Spleen (tissue), 3 donors: ENCODE data around the gene SIPA1L3.

ENCODE experiments used
- POLR2A ChIP-seq, 3 donors: fragments of 450-650 bp; IDR thresholded peaks; one replicate each; pipeline ENCODE4 v1.5.1; 2017; ENCODE audit warnings: antibody characterized with exemption in 3 of 3, mild to moderate bottlenecking in 1 of 3
- POLR2AphosphoS5 ChIP-seq, 3 donors: sonication (generic); formaldehyde crosslinking; IDR thresholded peaks; one replicate each; pipeline ENCODE4 v1.5.1; 2017; ENCODE audit warnings: antibody characterized with exemption in 3 of 3

GRCh38 chr19:38079926-38080380 is 172.9 kb downstream of the SIPA1L3 start:
- TF ChIP-seq POLR2AphosphoS5 (IDR thresholded peaks at IDR 0.05), result no peak
- TF ChIP-seq POLR2A (IDR thresholded peaks at IDR 0.05), result no peak
